GM19025 (cell line): ENCODE results near the gene FOXN3.

ENCODE experiments used
- ATAC-seq: cut with Tn5 transposase; IDR thresholded peaks from one replicate; pipeline ENCODE4 v1.9.1; 2021; ENCODE audit warnings: mild to moderate bottlenecking, low read depth, moderate library complexity; ENCODE audit not compliant: unreplicated experiment

The FOXN3 gene

DNA sequence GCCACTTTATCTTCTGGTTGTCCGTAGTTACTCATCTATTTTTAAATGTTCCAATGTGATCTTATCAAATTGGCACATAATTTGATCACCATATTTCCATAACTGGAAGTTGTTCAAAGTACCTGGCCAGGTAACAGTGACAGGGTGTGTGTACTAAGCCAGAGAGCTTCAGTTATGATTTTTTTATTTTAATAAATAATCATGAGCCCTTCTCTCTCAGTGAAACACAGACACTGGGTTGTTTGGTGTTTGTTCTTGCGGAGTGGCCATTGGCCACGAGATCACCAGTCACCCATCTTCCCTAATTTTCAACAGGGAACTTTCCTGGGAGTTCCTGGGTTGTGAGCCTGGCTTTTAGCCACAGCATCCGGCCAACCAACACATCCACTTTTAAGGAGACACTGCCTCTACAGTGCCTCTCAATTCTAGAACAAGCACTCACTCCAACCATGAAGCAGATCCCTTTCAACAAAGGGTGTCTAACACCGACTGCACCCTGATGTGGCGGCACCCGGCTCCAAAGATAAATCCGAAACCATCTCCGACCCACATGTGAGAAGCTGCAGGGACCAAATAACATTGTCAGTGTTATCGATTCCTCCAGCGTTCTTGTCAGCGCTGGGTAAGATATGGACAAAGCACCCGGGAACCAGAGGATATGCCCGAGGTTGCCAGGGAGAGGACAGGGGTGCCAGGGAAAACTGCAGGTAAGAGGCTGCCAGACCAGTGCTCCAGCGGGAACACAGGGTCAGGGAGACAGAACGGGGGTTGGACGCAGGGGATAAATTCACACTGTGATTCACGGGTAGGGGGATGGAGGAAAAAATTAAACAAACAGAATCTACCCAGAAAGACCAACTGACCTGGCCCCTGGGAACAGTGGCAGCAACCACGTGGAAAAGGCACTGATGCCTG is 49.9 kb downstream of the FOXN3 start:
- ATAC-seq: no peak

DNA sequence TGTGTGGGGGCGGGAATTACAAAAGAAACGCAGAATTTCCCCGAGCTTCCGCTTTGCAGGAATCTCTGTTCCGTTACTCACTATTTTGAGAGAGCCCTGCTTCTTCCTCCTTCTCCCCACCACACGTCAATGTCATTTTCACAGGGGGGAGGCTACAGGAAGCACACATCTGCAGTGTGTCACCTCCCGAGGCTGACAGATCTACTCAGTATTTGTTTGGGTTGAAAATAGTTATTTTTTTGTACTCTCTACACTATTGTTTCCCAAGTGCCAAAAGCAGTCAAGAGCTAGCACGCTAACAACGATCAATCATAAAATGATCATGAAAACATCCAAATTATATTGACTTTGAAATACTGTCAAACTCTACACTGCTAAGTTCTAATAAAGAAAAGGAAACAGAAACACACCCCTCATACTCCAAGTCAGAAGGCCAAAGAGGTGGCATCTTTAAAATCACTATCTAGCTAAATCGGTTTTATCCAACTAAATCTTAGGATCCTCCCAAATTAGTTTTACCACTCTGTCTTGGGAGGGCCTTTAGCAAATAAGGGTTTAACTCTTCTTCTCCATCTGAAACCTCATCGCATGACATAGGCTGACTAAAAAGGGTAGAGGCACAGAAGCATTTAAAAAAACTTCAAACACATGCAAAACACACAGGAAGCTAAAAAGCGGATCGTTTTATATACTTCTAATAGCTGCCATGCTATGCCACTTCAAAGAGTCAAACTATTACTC is 51.8 kb downstream of the FOXN3 start:
- peak; percentile 86 for ATAC-seq

- no peak for ATAC-seq
These were observed 52.7 kb downstream of the FOXN3 start for GRCh38 chr14:89364316-89364715.

DNA sequence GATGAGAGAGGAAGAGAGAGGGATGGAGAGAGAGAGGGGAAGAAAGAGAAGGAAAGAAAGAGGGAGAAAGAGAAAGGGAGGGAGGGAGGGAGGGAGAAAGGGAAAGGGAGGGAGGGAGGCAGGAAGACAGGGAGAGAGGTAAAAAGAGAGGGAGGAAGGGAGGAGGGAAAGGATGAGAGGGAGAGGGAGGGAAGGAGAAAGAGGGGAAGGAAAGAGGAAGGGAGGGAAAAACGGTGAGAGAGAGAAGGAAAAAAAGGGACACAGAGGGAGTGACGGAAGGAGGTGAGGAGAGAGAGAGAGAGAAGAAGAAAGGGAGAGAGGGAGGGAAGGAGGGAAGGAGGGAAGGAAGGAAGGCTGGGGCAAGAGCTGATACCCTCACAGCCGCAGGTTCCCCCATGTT is 56.8 kb downstream of the FOXN3 start:
- ATAC-seq: no peak

DNA sequence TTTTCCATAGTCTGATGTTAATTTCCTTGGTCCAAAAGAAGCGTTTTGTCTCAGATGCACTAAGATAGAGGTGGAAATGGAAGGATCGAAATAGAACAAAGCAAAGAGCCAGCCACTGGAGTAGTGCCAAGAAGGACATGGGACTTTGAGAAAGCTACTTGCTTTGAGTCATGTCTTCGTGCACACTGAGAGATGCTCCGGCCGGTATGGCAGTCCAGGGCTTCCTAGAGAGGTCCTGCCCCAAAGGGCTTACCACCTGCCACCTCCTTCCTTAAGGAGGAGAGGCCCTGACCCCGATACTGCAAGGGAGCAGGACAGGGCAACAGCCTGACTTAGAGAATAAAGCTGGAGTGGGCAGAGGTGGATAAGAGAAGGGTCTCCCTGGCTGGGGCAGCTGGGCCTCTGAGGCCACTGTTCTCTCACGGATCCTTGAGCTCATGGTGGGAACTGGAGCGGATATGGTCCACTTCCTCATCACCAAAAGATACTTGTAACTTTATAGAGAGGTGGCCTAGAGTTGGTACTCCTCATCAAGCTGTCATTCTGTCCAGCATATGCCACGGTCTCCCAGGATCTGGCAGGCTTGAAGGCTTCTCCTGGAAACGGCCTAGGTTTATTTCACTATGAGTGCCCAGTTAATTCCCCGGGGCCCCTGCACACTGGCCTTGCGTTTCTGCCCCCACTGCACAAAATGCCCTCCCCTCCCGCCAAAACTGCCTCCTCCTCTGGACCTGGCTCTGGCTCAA is 57.4 kb downstream of the FOXN3 start:
- ATAC-seq: no peak

- no peak for ATAC-seq
These were observed 59.3 kb downstream of the FOXN3 start for GRCh38 chr14:89357655-89358297.

GRCh38 chr14:89356927-89357326 is 60.1 kb downstream of the FOXN3 start:
- no peak for ATAC-seq

DNA sequence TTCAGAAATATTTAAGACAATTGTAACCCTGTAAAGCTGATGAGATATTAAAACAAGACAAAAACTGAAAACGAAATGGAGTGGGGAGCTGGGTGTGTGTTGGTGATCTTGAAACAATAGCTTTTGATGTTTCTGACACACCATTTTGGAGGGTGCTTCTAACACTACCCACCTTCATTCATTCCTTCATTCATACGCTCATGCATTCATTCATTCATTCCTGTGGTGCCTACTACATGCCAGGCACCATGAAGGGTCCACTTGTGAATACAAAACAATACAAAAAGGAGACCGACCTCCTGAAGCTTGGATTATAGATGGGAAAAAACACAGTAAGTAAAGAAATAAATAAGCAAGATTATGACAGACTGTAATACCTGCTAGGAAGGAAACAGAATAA is 60.5 kb downstream of the FOXN3 start:
- no peak for ATAC-seq

- ATAC-seq: no peak
These were observed 63.3 kb downstream of the FOXN3 start for GRCh38 chr14:89353766-89354113.

GRCh38 chr14:89352976-89353765 is 63.9 kb downstream of the FOXN3 start:
- no peak for ATAC-seq

DNA sequence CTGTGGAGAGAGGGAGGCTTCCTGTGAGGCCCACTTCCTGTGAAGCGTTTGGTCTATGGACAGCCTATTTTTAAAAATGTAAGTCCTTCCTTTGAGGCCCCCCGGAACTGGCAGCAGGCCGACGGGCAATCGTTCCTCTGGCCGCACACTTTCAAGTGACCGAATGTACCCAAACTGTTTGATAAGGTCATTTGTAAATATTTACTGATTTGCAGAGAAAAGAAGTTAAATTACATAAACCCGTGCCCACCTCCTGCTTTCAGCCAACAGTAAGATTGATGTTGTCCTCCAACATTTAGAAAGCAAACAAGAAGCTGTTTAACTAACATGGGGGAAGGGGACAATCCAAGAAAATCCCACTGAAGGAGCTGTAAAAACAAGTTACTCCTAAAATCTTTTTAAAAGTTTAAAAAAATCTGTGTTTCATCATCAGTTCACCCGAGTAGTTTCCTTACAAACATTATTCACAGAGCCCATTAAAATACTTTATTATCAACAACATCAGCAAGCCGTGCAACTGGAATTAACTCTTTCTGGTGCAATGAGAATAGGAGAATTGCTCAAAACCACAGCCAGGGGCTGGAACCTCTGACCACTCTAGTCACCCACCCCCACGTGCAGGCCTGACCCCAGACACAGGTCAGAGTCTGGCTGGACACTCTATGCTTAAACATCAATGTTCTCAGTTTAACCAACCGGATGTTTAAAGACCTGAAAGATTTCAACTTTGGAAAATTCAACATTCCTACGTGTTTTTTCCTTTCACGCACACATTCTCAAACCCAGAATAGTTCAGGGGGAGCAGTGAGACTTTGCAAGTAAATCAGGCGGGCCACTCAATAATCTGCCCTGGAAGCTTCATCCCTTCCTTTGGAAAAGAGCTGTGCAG is 65.3 kb downstream of the FOXN3 start:
- peak; percentile 53 for ATAC-seq

GRCh38 chr14:89351221-89351515 is 65.9 kb downstream of the FOXN3 start:
- ATAC-seq: no peak

- no peak for ATAC-seq
These were observed 66.9 kb downstream of the FOXN3 start for GRCh38 chr14:89350152-89350551.

GRCh38 chr14:89349171-89350008 is 67.6 kb downstream of the FOXN3 start:
- ATAC-seq: no peak

DNA sequence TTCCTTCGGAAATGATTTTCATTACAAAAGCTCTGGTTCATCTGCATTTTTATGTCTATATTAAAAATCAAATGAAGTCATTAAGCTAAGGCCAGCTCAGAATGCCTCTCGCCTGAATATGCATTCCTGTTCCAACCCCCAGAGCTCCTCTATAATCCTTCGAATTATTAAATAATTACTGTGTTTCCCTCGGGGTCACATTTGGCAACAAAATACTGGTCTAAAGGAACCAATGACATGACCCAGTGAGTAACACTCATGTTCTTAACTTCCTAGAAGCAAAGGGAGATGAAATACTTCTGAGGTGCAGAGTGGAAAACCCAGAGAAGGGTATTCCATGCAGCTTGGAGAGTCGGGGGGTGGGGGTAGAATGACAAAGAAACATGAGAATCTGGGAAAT is 68.3 kb downstream of the FOXN3 start:
- ATAC-seq: no peak

GRCh38 chr14:89347885-89348284 is 69.1 kb downstream of the FOXN3 start:
- no peak for ATAC-seq

DNA sequence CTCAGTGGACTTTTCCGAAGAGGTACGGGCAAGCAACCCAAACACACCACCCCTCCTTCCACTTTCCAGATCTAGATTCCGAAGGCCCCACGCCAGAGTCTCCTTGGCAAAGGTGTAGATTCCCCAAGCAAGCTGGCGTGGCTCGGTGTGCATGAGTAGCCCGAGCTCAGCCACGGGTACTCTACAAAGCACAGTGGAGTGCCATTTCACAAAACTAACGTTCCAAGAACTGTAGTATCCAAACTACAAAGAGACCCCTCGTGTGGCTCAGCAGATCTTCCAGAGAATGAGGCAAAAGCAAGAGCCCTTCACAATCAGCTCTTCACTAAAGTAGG is 72.1 kb downstream of the FOXN3 start:
- ATAC-seq: no peak

- no peak for ATAC-seq
These were observed 73.7 kb downstream of the FOXN3 start for GRCh38 chr14:89343356-89343755.
